Measurements from ENCODE around the gene TLX3. TPM values are rescaled to one million over a fixed set of nuclear protein-coding genes. Genes with fewer than 3 reads are reported as not detected.

TLX3 gene
- total RNA-seq, 1 donor from 2014 or later: not detected

- Histone ChIP-seq H3K36me3 (no peaks in the 10 kb centered on the region), H3K27ac (no peak overlapping the region), H3F3A (ENCODE audit: low read depth) (peaks cover 19% of the 10 kb centered on the region), H2AFZ (replicated peaks) (no peak overlapping the region), H3K27me3 (peaks cover 100% of the 10 kb centered on the region), H3K79me2 (ENCODE audit: low read depth) (no peaks in the 10 kb centered on the region), H4K20me1 (ENCODE audit: low read depth) (peaks cover 83% of the 10 kb centered on the region), H3K4me2 (peak overlapping the region; percentile 71), H3K4me1 (peaks cover 19% of the 10 kb centered on the region), H3K4me3 (peak overlapping the region; percentile 33), H3K9me3 (ENCODE audit: low read depth) (no peaks in the 10 kb centered on the region), H3K9ac (no peak overlapping the region)
- H3K9me3 Mint-ChIP-seq: peaks cover 2% of the 10 kb centered on the region
- no peak for TF ChIP-seq CTCF (IDR thresholded peaks at IDR 0.05)
- no peak for TF ChIP-seq EZH2phosphoT487 (IDR thresholded peaks at IDR 0.05)
- TF ChIP-seq EZH2 (IDR thresholded peaks at IDR 0.05): no peak
- peaks cover 72% of the 10 kb centered on the region for H3K27me3 Mint-ChIP-seq (ENCODE audit: insufficient read depth, low read depth)
- peak; percentile 28 for DNase-seq (ENCODE audit: low spot score)
- peaks cover 20% of the 10 kb centered on the region for H3K4me1 Mint-ChIP-seq
- H3K36me3 Mint-ChIP-seq: peaks cover 1% of the 10 kb centered on the region
- H3K27ac Mint-ChIP-seq: no peak overlapping the region
- H3K4me3 Mint-ChIP-seq: peak overlapping the region; percentile 65
Observed at GRCh38 chr5:171307789-171308452, 1.1 kb upstream of the TLX3 start.

GRCh38 chr5:171309276-171310211 is 496 bp downstream of the TLX3 start:
- Mint-ChIP-seq H3K36me3 (peaks cover 1% of the 10 kb centered on the region), H3K27ac (no peak overlapping the region), H3K9me3 (peaks cover 5% of the 10 kb centered on the region), H3K4me3 (peak overlapping the region; percentile 83), H3K27me3 (ENCODE audit: insufficient read depth, low read depth) (peaks cover 77% of the 10 kb centered on the region), H3K4me1 (peaks cover 29% of the 10 kb centered on the region)
- Histone ChIP-seq H3K4me1 (peaks cover 19% of the 10 kb centered on the region), H2AFZ (replicated peaks) (no peak overlapping the region), H3K4me3 (peak overlapping the region; percentile 33), H3F3A (ENCODE audit: low read depth) (peaks cover 25% of the 10 kb centered on the region), H3K27ac (no peak overlapping the region), H3K4me2 (peak overlapping the region; percentile 71), H4K20me1 (ENCODE audit: low read depth) (peaks cover 99% of the 10 kb centered on the region), H3K9me3 (ENCODE audit: low read depth) (no peaks in the 10 kb centered on the region), H3K79me2 (ENCODE audit: low read depth) (no peaks in the 10 kb centered on the region), H3K36me3 (no peaks in the 10 kb centered on the region), H3K9ac (no peak overlapping the region), H3K27me3 (peaks cover 100% of the 10 kb centered on the region)
- TF ChIP-seq CTCF (IDR thresholded peaks at IDR 0.05) (no peak), EZH2phosphoT487 (IDR thresholded peaks at IDR 0.05) (peak; percentile 97), EZH2 (IDR thresholded peaks at IDR 0.05) (peak; percentile 96)
- DNase-seq (ENCODE audit: low spot score): peak; percentile 39

- Histone ChIP-seq H3K4me1 (peaks cover 19% of the 10 kb centered on the region), H3K36me3 (no peaks in the 10 kb centered on the region), H3K27me3 (peaks cover 100% of the 10 kb centered on the region), H3K27ac (no peak overlapping the region), H2AFZ (replicated peaks) (no peak overlapping the region), H3K4me2 (peak overlapping the region; percentile 87), H3K9me3 (ENCODE audit: low read depth) (no peaks in the 10 kb centered on the region), H3K9ac (no peak overlapping the region), H3K4me3 (no peak overlapping the region), H3F3A (ENCODE audit: low read depth) (peaks cover 25% of the 10 kb centered on the region), H3K79me2 (ENCODE audit: low read depth) (no peaks in the 10 kb centered on the region), H4K20me1 (ENCODE audit: low read depth) (peaks cover 100% of the 10 kb centered on the region)
- Mint-ChIP-seq H3K4me3 (peak overlapping the region; percentile 72), H3K27ac (no peak overlapping the region), H3K36me3 (peaks cover 1% of the 10 kb centered on the region), H3K4me1 (peaks cover 29% of the 10 kb centered on the region), H3K9me3 (peaks cover 5% of the 10 kb centered on the region), H3K27me3 (ENCODE audit: insufficient read depth, low read depth) (peaks cover 79% of the 10 kb centered on the region)
- peak; percentile 68 for DNase-seq (ENCODE audit: low spot score)
- TF ChIP-seq EZH2phosphoT487 (IDR thresholded peaks at IDR 0.05) (peak; percentile 59), CTCF (IDR thresholded peaks at IDR 0.05) (peak; percentile 58), EZH2 (IDR thresholded peaks at IDR 0.05) (no peak)
Observed at GRCh38 chr5:171310212-171310818, 1.3 kb downstream of the TLX3 start.
